Activated naive CD8-positive, alpha-beta T cell treated with anti-CD3 and anti-CD28 coated beads, Interleukin-2, amount 50 U/mL, for 16 hours (primary cell): ENCODE data around the gene FAM89B.
"Not testable (repeated sequence)": the region's sequence is repeated elsewhere in the genome, so short reads cannot be mapped to it uniquely, and the experiment has no call there.

Experiments used
- DNase-seq: peaks from one replicate; pipeline ENCODE4 v3.0.0-alpha.2; 2020; ENCODE audit warnings: low read depth, low spot score

FAM89B gene

DNA sequence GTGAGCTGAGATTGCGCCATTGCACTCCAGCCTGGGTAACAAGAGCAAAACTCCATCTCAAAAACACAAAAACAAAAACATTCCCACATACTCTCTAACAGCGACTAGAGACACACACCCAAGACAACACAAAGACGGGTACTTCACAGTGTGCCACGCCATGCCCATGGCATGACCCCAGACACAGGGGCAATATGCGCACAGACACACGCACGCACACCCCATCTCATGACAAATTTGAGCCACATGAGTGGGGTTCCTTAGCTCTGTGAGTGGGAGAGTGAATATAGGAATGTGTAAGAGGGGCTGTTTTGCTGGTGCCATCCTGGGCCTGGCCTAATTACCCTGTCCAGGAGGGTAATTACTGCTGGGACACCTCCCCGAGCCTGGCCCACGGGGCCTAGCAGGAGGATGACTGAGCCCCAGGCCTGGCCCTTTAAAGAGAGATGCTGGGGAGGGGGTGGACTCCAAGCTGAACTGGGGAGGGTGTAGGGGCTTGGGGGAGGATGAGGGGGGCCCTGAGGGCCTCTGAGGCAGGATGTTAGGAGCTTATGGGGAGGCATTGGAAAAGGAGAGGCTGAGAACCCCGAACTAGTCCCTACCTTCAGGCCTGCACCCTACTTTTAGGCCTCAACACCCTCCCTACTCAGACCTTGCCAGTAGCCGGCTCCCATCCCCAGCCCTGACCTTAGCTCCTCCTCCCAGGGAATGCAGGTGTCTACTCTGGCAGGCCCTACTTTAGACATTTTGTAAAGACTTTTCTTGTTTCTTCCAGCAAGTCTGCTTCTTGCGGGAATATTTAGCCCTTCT lies 15.7 kb upstream of the FAM89B start:
- DNase-seq, result no peak

DNA sequence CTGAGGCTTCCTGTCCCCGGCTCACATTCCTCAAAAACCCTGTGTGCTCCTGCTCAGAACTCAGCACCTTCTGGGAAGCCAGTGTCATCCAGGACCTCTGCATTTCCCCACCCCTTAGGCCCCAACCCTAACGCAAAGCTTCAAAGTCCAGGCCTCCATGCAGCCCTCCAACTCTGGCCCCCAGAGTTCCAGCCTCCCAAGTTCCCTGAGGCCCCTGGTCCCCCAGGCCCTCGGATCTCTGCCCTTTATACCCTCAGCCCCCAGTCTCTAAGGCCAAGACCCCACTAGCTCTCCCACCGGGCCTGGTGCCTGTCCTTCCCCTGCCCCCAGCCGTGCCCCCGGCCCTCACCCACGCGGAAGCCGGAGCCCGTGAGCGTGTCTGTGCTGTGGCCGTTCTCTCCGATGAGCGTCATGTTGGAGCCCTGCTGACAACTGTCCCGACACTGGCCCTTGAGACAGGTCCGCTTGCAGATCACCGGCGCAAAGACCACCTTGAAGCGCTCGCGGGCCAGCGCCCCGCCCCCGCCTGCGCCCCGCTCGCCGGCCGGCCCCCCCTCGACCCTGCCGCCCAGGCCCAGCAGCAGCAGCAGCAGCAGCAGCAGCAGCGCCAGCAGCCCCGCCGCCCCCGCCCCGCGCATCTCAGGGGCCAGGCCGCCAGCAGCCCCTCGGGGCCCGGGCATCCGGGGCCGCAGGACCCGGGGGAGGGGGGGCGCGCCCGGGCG lies 14.9 kb upstream of the FAM89B start:
- no peak for DNase-seq

- no peak for DNase-seq
These were observed 14.1 kb upstream of the FAM89B start, which contains the start of gene LTBP3 for GRCh38 chr11:65558002-65558929. LTBP3 (minus strand) TSS chr11:65558359; CDS start chr11:65557959, 400 bp downstream.

DNA sequence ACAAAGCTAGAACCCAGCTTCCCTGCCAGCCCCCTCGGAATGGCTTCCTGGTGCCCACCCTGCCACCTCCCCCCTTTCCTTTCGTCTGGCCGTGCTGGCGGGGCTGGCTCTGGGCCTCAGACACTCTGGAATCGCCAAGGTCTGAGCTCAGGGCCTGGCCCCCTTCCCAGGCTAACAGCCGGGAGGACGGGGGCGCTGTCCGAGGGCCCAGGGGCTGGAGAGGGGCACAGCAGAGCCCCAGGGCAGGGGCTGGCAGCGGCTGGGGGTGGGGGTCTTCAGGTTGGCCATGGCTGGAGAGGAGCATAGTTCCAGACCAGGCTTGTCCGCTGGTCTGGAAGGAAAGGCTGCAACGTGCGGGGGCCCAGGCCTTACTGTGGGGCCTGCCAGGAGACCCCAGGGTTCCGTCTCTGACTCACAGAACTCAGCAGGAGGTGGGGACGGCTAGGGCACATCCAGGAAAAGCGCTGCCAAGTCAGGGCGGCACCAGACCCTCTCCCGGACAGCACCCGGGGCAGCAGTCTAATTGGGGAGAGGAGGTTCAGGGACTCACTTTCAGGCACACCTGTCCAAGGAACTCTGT lies 13.3 kb upstream of the FAM89B start:
- no peak for DNase-seq

- DNase-seq, result no peak
These were observed 12.8 kb upstream of the FAM89B start for GRCh38 chr11:65559535-65559934.

GRCh38 chr11:65559951-65560537 lies 12.3 kb upstream of the FAM89B start:
- DNase-seq, result no peak

DNA sequence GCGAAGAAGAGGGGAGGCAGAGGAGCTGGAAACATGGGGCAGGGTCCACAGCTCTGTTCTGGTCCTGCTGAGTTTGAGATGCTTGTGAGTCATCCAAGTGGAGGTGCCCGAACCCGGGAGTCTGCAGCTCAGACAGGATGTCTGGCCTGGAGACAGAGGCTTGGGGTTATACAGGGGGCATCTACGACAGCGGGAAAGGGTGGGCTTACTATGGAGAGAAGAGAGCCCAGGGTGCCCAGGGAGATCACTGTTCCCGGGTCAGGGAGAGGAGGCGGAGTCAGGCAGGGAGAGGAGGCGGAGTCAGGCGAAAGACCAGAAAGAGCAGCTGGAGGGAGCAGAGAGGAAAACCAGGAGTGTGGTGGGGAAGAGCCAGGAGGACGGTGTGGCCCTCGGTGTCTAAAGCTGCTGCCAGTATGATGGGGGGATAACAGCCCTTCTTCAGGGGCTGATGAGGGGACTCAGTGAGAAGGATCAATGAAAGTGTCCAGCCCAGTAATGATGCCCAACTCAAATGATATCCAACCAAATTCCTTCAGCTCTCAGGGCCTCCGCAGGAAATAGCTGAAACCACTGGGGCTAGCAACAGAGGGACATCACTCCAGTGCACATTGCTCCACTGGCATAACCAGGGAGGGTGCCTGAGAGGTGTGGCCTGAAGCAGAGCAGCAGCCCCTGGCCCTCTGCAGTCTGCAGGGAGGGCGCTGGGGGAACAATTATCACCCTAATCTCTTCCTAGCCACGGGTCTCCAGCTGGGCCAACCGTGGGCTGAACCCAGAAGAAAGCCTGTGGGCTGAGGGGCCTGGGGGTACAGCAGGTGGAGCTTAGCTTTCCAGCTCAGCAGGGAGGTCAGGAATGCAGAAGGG lies 11.6 kb upstream of the FAM89B start:
- DNase-seq, result no peak

DNA sequence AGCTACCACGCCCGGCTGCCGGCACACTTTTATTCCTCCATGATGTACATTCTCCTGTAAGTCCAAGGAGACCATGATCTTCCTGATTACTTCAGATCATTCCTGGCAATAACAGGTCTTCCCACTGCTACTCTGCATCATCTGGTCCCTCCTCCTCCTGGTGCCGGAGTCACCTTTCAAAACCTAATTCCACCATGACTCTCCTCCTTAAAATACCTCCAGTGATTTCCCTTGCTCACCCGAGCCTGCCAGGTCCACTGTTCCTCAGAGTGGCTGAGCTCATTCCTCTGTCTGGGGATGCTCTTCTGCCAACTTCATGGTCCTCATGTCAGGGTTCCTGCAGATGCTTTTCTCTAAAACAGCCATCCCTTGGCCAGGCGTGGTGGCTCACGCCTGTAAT lies 10.3 kb upstream of the FAM89B start:
- DNase-seq, result no peak

DNA sequence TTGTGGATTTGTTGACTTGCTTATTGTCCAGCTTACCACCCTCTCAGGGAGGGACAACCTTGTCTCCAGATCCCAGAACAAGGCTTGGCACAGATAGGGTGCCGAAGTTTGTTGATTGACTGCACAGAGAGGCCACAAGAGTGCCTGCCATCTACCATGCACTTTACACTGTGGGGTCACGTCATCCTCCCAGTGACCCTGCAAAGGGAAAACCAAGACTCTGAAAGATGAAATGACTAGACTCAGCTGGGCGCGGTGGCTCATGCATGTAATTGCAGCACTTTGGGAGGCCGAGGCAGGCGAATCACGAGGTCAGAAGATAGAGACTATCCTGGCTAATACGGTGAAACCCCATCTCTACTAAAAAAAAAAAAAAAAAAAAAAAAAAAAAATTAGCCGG lies 9.6 kb upstream of the FAM89B start:
- no peak for DNase-seq

DNA sequence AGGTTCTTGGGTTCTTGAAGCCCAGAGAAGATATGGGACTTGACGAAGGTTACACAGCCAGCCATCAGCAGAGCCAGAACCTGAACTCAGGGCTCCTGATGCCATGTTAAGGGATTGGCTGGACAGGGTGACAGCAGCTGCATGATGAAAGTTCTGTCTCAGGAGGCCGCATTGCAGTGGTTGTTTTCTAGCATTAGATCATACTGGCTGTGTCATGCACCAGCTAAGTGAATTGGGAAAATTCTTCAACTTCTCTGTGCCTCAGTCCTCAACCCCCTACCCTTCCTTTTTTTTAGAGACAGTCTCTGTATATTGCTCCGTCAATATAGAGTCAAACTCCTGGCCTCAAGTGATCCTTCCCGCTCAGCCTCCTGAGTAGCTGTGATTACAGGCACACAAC lies 8.7 kb upstream of the FAM89B start:
- DNase-seq, result no peak

- DNase-seq, result not testable (repeated sequence)
These were observed 7.3 kb upstream of the FAM89B start for GRCh38 chr11:65564879-65565559.

GRCh38 chr11:65565624-65566453 lies 6.5 kb upstream of the FAM89B start:
- DNase-seq, result no peak

DNA sequence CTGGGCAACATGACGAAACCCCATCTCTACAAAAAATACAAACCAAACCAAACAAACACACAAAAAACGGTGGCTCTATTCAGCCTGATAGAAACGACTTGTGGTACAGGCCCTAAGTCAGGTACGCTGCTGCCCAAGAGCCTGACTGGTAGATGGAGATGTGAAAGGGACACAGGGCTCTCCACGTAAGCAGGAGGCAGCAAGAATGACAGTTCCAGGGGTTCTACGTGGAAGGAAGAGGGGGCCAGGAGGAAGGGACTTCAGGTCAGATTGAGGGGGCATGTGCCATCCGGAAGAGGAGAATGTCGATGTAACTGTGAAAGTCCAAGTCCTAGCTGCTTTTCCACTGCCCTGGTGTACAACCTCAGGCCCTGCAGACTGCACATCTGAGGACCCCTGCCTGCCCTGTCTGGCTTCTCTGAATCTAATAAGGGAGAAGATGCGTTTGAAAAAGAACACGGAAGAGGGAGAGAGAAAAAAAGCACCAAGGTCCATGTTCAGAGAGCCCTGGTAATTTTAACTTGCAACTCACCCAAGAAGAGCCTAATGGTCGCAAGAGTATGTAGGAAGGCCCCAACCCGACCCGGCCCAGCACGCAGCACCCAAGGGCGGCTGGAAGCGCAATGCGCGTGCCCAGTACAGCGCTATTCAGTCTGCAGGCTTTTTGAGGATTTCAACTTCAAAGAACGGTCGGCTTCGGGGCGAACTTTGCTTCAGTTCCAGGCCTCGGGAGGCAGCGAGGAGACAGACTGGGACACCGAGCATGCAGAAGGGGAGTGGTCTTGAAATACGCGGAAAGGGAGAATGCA lies 3.0 kb upstream of the FAM89B start:
- no peak for DNase-seq

DNA sequence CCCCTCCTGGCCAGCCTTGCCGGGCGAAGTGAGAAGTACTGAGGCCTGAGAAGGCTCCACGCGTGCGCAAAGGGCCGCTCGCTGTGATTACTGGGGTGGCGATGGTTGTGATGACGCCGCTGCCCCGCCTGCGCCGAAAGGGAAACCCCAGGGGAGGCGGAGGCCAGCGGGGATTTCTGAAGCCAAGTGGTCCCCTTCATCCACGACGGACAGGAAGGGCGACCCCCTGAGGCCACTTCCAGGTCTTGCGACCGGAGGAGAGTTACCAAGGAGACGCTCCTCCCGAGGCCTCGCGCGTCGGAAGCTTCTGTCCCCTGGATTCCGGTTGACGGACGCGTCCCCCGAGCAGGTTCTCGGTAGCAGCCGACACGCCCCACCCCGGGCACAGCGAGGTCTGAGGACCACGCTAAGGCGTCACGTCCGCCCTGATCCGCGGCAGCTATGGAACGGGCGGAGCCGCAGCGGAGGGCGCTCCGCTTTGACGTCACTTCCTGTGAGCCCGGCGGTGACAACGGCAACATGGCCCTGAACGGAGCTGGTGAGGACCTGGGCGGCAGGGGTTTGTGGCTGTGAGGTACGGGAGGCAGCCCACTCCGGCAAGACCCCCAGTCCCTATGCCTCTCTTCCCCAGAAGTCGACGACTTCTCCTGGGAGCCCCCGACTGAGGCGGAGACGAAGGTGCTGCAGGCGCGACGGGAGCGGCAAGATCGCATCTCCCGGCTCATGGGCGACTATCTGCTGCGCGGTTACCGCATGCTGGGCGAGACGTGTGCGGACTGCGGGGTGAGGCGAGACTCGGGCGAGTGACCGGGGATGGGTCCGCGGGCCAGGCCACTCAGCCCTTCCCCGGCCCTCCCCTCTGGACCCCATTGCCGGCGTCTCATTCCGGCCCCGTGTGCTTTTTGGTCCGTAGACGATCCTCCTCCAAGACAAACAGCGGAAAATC lies 2.1 kb upstream of the FAM89B start, which contains the start of gene ZNRD2:
TSS of gene ZNRD2 (plus strand) at position 505 of the 946 bp plus-strand sequence. CDS start at position 520, 15 bp downstream.
- DNase-seq, result peak; percentile 96

GRCh38 chr11:65571420-65571819 lies 918 bp upstream of the FAM89B start:
- no peak for DNase-seq

- no peak for DNase-seq
These were observed 398 bp upstream of the FAM89B start for GRCh38 chr11:65571940-65572339.
